ENCODE data around the gene ADGRG4. TPM values are rescaled to one million over a fixed set of nuclear protein-coding genes. Genes with fewer than 3 reads are reported as not detected.

ADGRG4 gene
- total and polyA plus RNA-seq, 9 donors: 0.01 to 2.0 (median 0.34) TPM; not detected in 2

GRCh38 chrX:136268051-136269048 lies 32.4 kb upstream of the ADGRG4 start:
- TF ChIP-seq EP300 (IDR thresholded peaks at IDR 0.05) (no peak), CTCF (IDR thresholded peaks at IDR 0.05) (peak; percentile 25 to 44 (median 25))

GRCh38 chrX:136269921-136270320 lies 30.8 kb upstream of the ADGRG4 start:
- Histone ChIP-seq H3K4me1 (ENCODE audit: insufficient read depth) (no peaks in the 10 kb centered on the region), H3K27me3 (no peaks in the 10 kb centered on the region), H3K27ac (no peak overlapping the region), H3K36me3 (no peaks in the 10 kb centered on the region), H3K9me3 (no peaks in the 10 kb centered on the region), H3K4me3 (no peak overlapping the region)
- intact Hi-C loops (cut with DNase I): loop anchor here in 2 of 4 donors (5.0 to 10.0 kb wide), 3 partner anchors 65 to 243 kb away; partner anchors contain the start of gene BRS3 (in 1 of the 2)
- WGBS, 3 donors: 59 to 63% (median 60%) methylated on average over 1 of the region's 1 CpG
- TF ChIP-seq EP300 (IDR thresholded peaks at IDR 0.05) (no peak), POLR2A (IDR thresholded peaks at IDR 0.05) (no peak), CTCF (IDR thresholded peaks at IDR 0.05) (no peak)
- no peak for DNase-seq

More at GRCh38 chrX:136268051-136269048, 32.4 kb upstream of the ADGRG4 start:
- no peaks in the 10 kb centered on the region for H3K9me3 ChIP-seq
- H3K4me1 ChIP-seq (ENCODE audit: insufficient read depth): no peaks in the 10 kb centered on the region
- peak in 2 of 5 donors; percentile 32 to 50 for DNase-seq
- H3K27me3 ChIP-seq: no peaks in the 10 kb centered on the region
- H3K27ac ChIP-seq: no peak overlapping the region
- intact Hi-C loops (cut with DNase I): loop anchor here in 2 of 4 donors (5.0 to 10.0 kb wide), 3 partner anchors 64 to 241 kb away; partner anchors contain the start of gene BRS3 (in 1 of the 2)
- WGBS, 3 donors: 42 to 55% (median 46%) methylated on average over 5 of the region's 5 CpGs
- H3K36me3 ChIP-seq: no peaks in the 10 kb centered on the region
- no peak overlapping the region for H3K4me3 ChIP-seq

GRCh38 chrX:136271300-136271699 lies 29.5 kb upstream of the ADGRG4 start:
- TF ChIP-seq EP300 (IDR thresholded peaks at IDR 0.05) (no peak), POLR2A (IDR thresholded peaks at IDR 0.05) (no peak), CTCF (IDR thresholded peaks at IDR 0.05) (no peak)
- H3K27ac ChIP-seq: no peak overlapping the region
- H3K9me3 ChIP-seq: no peaks in the 10 kb centered on the region
- no peaks in the 10 kb centered on the region for H3K27me3 ChIP-seq
- 85 to 91% (median 86%) methylated on average over 1 of the region's 1 CpG for WGBS, 3 donors
- H3K4me1 ChIP-seq (ENCODE audit: insufficient read depth): no peaks in the 10 kb centered on the region
- no peak for DNase-seq
- intact Hi-C loops (cut with DNase I): no loop called here
- H3K4me3 ChIP-seq: no peak overlapping the region
- H3K36me3 ChIP-seq: no peaks in the 10 kb centered on the region

- intact Hi-C loops (cut with DNase I): no loop called here
- Histone ChIP-seq H3K4me1 (ENCODE audit: insufficient read depth) (no peaks in the 10 kb centered on the region), H3K27ac (no peak overlapping the region), H3K27me3 (no peaks in the 10 kb centered on the region), H3K36me3 (no peaks in the 10 kb centered on the region), H3K4me3 (no peak overlapping the region), H3K9me3 (no peaks in the 10 kb centered on the region)
- WGBS, 3 donors: 16 to 28% (median 19%) methylated on average over 1 of the region's 1 CpG
- DNase-seq: no peak
- TF ChIP-seq POLR2A (IDR thresholded peaks at IDR 0.05) (no peak), CTCF (IDR thresholded peaks at IDR 0.05) (no peak), EP300 (IDR thresholded peaks at IDR 0.05) (no peak)
These were observed 28.4 kb upstream of the ADGRG4 start for GRCh38 chrX:136272325-136272724.
